ENCODE measurements around the gene FAM20A.
"Not testable (repeated sequence)": the region's sequence is repeated elsewhere in the genome, so short reads cannot be mapped to it uniquely, and the experiment has no call there.

Gene FAM20A

DNA sequence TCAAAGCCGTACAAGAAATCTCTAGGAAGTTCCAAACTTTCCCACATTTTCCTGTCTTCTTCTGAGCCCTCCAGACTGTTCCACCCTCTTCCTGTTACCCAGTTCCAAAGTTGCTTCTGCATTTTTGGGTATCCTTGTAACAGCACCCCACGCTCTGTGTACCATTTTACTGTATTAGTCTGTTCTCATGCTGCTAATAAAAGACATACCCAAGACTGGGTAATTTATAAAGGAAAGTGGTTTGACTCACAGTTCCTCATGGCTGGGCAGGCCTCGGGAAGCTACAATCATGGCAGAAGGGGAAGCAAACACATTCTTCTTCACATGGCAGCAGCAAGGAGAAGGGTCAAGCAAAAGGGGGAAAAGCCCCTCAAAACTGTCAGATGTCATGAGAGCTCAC lies 82.1 kb downstream of the FAM20A start:
- not testable (repeated sequence) for DNase-seq (ENCODE audit: low read depth)

DNA sequence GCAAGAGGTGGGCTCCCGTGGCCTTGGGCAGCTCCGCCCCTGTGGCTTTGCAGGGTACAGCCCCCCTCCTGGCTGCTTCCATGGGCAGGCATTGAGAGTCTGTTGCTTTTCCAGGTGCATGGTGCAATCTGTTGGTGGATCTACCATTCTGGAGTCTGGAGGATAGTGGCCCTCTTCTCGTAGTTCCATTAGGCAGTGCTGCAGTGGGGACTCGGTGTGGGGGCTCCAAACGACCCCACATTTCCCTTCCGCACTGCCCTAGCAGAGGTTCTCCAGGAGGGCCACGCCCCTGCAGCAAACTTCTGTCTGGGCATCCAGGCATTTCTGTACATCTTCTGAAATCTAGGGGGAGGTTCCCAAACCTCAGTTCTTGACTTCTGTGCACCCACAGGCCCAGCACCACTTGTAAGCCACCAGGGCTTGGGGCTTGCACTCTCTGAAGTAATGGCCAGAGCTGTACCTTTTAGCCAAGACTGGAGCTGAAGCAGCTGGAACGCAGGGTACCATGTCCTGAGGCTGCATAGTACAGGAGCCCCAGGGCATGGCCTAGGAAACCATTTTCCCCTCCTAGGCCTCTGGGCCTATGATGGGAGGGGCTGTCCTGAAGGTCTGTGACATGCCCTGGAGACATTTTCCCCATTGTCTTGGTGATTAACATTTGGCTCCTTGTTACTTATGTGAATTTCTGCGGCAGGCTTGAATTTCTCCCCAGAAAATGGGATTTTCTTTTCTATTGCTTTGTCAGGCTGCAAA lies 82.9 kb downstream of the FAM20A start:
- no peak for DNase-seq (ENCODE audit: low read depth)

DNA sequence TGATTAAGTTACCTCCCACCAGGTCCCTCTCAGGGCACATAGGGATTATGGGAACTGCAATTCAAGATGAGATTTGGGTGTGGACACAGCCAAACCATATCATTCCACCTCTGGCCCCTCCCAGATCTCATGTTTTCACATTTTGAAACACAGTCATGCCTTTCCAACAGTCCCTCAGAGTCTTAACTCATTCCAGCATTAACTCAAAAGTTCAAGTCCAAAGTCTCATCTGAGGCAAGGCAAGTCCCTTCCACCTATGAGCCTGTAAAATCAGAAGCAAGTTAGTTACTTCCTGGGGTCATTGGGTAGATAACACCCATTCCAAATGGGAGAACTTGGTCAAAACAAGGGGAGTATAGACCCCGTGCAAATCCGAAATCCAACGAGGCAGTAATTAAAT lies 83.6 kb downstream of the FAM20A start:
- DNase-seq (ENCODE audit: low read depth) = not testable (repeated sequence)

DNA sequence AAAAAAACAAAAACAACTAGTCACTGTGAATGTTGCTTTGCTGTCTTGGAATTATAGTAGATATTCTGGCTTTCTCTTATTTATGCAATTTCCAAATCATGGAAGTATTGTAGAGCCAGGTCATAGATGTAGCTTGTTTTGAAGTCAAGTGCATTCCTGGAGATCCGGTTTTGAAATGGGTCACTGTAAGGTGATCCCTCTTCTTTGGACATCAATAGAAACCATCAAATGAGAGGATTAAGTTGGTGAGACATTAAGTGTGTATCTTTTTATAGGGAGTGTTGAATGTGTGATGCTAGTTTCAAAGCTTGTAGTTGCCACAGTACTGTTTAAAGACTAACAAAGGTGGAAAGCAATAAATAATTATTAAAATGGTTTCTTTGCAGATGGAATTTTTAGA lies 84.4 kb downstream of the FAM20A start:
- no peak for DNase-seq (ENCODE audit: low read depth)

DNA sequence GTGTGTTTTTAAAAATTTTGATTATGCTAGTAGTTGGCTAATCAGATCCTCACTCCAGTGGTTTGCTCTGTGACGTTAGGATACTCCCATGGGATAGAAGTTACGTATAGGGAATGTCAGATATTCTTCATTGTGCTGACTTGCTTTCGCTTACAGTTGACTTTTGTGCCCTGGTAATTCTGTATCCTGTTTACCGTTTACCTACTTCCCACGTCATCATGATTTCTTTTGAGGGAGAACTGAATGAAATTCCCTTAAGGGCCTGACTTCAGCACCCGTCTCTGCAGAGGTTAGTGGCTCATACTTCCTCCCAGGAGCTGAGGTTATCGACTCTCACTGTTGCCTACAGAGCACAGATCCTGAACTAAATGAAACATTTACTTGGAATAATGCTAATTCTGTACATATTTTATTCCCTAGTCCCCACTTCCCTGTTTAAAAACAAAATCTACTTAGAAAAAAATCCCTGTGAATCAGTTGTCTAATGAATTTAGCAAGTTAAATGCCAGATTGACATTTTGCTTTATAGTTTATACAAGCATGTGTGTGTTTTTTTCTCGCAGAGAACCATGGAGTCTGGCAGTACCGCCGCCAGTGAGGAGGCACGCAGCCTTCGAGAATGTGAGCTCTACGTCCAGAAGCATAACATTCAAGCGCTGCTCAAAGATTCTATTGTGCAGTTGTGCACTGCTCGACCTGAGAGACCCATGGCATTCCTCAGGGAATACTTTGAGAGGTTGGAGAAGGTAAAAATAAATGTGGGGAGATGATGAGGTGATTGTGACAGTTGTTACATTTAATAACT lies 86.1 kb downstream of the FAM20A start:
- no peak for DNase-seq (ENCODE audit: low read depth)

DNA sequence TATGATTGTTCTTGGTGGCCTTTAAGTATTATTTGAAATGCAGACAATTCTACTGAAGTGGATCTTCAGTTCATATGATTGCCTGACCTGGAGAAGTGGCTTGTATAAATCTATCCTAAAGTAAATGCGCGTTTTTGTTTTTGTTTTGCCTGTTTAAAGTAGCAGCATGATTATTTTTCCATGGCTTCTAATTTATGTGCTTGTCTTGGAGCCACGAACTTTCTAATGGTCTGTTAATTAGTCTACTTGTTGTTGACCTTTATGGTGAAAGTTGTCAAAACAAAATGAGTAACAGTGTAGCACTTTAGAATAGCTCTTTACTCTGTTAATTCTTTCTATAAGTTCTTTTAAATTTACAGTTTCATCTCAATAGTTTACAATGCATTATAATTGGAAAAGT lies 87.2 kb downstream of the FAM20A start:
- DNase-seq (ENCODE audit: low read depth) = no peak

DNA sequence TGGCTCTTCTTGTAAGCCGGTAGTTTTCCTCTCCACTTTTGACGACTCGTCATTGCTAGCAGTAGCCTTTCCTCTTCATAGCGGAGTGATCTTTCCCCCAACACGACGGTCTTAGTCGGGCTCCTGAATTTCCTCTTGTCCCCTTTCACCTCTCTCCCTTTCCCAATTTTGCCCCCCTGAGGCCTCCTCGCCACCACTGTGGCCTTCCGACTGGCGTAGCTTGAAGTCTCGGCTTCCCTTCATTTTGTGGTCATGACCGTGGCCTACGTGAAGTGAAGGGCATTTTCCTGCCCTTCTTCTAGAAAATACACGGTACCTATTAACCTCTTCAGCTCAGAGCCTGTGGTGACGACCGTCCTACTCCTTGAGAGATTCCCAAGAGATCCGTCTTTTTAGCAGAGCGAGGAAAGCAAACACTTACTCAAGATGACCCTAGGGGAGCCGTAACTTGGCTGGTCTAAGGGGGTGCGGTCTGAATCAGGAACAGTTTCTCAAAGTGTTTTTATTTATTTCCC lies 88.2 kb downstream of the FAM20A start:
- peak; percentile 17 for DNase-seq (ENCODE audit: low read depth)

DNA sequence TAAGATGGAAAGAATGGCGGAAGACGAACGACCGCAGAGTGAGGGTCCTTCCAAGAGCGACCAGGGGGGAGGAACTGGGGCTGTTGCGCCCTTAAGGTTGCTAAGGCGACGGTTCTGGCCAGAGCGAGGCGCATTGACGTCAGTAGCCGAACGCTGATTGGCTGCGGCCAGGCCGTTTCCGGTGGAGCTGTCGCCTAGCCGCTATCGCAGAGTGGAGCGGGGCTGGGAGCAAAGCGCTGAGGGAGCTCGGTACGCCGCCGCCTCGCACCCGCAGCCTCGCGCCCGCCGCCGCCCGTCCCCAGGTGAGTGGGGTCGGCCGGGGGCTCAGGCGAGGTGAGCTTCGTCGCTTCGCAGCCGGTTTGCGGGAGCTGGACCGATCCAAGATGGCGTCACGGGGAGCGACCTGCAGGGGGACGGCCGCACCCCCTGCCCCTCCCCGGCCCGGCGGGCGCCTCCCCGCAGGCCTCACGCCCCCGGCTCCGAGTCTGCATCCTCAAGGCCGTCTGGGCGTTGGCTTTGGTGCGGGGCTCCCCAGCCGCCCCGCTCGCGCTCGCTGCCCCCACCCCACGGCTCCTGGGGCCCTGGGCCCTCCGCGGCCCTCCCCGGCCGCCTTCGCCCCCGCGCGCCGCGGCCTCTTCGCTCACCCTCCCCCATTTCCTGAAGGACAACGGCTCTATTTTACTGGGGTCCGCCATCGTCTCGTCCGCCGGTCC lies 88.8 kb downstream of the FAM20A start, which contains the start of gene PRKAR1A:
TSS of gene PRKAR1A (plus strand) at position 184 of the 713 bp plus-strand sequence. CDS start 2,970 bp downstream, outside the sequence.
- DNase-seq (ENCODE audit: low read depth) = peak; percentile 51

DNA sequence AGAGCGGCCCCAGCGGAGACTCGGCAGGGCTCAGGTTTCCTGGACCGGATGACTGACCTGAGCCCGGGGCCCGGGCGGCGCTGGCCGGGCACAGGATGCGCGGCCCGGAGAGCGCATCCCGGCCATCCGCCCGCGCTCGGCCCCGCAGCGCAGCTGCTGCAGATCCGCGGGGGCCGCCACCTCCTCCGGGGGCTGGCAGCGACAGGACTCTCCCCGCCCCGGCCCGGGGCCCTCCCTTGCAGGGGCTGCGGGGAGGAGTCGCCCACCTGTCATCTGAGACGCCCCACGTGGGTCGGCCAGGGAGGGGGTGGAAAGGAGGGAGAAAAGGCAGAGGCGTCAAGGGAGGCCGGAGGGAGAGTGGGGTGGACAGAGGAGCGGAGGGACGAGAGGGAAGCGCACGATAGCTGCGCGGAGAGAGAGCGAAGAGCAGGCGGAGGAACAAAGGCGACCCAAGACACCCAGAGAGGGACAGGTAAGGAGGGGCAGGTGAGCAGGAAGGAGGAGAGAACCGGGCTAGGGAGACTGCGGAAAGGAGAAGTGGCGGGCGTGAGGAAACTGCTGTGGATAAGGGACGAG lies 89.4 kb downstream of the FAM20A start:
- DNase-seq (ENCODE audit: low read depth) = peak; percentile 8

DNA sequence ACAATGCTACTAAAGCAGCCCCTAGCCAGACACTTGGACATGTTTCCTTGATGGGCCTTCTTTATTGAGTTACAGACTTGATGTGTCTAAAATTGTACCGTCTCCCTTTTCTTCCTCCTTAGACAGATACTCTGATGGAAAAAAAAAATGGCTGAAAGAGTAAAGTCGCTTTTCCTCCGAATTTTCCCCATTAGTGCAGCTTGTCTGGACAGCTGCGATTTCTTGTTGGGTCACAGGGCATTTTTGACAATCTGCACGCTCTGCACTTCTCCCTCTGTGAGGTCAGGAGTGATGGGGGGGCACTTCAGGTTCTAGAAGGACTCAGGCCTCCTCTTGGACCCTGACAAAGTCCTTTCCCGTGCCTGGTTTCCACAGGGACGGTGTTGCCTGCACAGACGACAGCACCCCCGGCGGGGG lies 89.9 kb downstream of the FAM20A start:
- DNase-seq (ENCODE audit: low read depth) = peak; percentile 5

DNA sequence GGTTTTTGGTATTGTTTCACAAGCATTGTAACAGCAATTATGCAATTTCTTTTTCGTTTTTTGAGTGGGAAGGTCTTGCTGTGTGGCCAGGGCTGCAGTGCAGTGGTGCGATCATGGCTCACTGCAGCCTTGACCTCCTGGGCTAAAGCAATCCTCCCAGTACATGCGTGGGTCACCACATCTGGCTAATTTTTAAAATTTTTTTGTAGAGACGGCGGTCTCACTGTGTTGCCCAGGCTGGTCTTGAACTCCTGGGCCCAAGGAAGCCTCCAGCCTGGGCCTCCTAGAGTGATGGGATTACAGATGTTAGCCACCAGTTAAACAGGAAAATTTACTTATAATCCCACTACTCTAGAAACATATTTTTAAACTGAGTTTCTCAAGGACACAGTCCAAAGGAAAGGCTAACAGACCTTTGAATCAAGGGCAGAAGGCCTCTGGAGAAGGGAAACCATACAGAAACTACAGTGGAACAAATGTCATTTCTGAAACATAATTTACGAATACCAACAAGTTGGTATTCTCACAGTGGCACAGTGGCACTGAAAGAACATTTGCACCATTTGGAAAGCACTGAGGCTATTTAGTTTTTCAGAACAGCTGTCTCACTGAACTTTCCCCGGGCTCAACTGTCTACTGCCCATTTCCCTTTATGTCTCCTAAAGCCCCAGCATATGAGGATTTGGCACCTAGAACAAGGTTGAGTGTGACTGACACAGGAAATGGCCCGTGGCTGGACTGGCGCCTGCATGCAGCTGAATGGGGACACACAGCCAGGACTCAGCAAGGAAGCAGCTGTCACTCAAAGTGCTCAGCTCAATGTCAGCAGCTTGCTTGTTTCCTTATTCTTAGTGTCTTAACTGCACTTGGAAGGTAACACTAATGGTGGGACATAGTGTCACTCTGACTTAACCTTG lies 91.8 kb downstream of the FAM20A start:
- DNase-seq (ENCODE audit: low read depth) = no peak

DNA sequence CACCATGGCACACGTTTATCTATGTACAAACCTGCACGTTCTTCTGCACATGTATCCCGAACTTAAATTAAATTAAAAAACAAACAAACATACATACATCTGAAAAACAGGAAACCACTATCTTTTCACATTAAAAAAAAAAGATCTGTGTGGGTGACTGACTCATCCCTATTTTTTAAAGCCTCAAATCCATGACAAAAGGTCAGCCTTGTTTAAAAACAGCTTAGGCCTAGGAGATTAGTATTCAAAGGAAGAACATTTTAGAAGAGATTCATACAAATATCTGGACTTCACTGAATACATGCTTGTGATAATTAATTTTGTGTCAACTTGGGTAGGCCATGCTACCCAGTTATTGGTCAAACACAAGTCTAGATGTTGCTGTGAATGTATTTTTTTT lies 93.6 kb downstream of the FAM20A start:
- DNase-seq (ENCODE audit: low read depth) = no peak

DNA sequence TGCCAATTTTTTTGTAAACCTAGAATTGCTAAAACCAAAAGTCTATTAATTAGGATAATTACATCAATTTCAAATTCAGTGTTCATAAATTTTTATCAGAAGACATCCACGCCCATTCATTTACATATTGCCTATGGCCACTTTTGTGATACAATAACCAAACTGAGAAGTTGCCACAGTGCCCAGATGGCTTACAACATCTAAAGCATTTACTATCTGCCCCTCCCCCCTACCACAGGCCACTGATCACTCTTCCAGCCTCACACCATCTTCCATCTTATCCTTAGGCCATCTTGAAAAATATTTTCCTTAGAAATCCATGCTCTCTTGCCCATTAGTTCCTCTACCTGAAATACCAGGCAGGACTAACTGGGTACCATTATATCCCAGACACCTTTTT lies 95.2 kb downstream of the FAM20A start:
- no peak for DNase-seq (ENCODE audit: low read depth)

DNA sequence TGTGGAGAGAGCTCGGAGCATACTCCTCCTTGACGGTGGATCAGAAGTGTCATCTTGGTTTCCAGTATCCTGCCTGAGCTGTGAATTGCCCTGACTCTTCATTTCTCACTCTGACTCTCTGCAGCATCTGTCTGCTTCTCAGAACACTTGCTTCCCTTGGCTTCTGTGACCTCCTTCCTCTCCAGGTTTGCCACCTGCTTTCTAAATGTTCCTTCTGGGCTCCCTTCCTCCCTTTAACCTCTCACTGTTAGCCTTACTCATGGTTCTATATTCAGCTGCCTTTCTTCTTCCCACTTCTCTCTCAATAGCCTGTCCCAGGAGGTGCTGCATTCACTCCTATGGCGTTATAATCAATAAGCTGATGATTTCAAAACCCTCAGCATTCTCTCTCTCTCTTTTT lies 100.1 kb downstream of the FAM20A start:
- DNase-seq (ENCODE audit: low read depth) = no peak

DNA sequence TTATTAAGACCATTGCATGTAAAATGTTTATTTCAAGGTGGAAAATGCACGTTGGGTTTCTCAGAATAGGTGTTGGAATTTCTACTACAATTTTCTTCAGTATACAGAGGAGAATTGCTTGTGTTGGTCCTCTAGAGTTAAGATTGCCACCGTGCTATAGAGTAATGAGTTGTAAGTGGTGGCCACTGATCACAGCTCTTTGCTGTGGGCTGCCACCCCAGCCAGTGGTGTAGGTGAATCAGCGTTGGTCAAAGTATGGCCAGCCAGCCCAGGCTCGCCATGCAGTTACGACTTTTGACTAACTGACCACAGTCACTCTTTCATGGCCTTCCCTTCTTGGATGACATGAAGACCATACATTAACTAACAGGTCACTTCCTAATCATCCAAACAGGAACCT lies 101.6 kb downstream of the FAM20A start:
- DNase-seq (ENCODE audit: low read depth) = no peak

DNA sequence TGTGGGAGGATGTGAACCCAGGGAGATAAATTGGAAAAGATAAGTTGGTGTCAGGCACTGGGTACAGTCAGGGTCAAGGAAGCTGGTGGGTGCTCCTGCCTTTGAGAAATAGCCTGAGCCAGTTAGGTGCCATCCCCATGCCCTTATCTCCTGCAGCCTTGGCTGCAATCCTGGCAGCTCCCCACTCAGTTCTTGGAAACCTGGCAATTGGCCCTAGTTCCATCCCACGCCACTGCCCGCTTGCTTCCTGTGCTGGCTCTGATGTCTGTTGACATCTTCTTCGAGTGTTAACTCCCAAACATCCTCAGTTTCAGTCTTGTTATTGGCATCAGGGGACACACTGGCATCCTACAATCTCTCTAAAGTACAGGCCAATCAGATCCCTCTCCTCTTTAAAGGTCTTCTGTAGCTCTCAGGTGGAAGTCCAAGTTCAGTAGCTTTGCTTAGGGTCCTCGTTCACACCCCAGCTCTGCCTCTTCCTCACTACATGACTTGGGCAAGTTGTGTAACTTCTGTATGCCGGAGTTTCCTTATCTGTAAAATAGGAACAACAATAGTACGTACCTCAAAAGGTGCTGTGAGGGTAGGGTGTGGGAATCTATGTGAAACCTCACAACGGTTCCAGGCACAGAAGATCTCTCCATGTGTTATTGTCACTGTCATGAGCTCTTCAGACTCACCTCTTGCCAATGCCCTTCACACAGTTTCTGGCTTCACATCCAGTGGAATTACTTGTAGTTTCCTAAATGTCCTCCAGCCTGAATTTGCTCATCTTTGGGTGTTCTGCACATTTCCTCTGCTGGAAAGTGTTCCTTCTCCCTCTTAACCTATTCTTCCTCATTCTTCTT lies 102.5 kb downstream of the FAM20A start:
- no peak for DNase-seq (ENCODE audit: low read depth)

DNA sequence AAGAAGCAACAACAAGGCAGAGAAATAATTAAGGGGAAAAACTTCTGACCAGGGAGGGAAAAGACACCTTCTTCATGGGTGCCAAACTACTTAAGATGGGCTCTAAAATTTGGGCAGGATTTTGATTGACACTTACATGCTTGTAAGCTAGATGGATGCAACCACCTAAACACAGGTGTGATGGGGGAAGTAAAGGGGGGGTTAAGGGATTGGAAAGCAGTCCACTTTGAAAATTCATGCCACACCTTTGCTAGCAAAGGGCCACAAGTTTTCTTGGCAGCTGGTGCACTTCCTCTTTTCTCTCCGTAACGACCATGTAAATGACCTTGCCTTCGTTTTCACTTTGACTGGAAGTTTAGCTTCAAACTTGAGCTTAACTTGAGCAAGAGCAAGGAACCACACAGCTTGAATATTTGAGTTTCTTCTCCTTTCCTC lies 103.3 kb downstream of the FAM20A start:
- DNase-seq (ENCODE audit: low read depth) = no peak

DNA sequence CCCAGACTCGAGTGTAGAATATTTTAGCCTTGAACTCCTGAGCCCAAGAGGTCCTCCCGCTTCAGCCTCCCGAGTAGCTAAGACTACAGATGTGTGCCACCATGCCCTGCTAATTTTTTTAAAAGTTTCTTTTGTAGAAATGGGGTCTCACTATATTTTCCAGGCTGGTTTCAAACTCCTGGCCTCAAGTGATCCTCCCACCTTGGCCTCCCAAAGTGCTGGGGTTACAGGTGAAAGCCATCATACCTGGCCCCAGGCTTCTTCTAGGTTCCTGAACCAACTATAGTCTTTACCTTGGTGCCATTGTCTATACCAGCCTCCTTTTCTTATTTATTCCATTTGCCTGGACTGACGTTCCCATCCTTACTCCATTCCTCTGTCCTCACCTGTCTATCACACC lies 106.1 kb downstream of the FAM20A start:
- no peak for DNase-seq (ENCODE audit: low read depth)

DNA sequence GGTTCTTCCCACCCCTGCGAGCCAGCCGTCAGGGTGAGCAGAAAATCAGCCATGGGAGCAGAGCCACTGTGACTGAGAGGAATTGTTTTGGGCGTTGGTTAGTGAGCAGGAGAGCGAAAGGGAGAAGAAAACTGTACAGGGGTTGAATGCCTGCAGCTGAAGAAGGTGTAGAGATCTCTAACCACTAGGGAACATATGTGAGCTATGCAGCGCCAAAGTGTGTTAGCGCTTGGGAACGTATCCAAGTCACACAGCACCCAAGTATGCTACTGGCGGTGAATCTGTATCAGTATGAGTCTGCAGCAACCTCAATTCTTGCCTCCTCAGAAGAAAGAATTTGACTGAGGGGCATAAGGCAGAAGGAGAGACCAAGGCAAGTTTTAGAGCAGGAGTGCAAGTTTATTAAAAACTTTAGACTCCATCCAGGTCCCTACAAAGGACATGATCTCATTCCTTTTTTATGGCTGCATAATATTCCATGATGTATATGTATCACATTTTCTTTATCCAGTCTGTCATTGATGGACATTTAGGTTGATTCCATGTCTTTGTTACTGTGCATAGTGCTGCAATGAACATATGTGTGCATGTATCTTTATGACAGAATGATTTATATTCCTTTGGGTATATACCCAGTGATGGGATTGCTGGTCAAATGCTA lies 108.6 kb downstream of the FAM20A start:
- not testable (repeated sequence) for DNase-seq (ENCODE audit: low read depth)
